GM10248 (cell line): ENCODE measurements around the gene CFAP65.
A peak's percentile ranks its signal among the peaks of the same experiment; 100 is the strongest.

Experiments used
- CTCF ChIA-PET: fragments of 300-600 bp; sonication (Branson Sonifier 250); formaldehyde crosslinking; extraction: SDS; loops from one replicate; lab custom pipeline; 2021; ENCODE audit warnings: antibody characterized with exemption; lab: Yijun Ruan, JAX
- POLR2A ChIA-PET: fragments of 350-650 bp; sonication (Branson Sonifier 250); formaldehyde crosslinking; extraction: SDS; loops from one replicate; lab custom pipeline; 2020; ENCODE audit warnings: antibody characterized with exemption; lab: Yijun Ruan, JAX
- DNase-seq: peaks from one replicate; pipeline ENCODE4 v3.0.0; 2012; ENCODE audit errors: extremely low spot score
- CTCF ChIP-seq: IDR thresholded peaks from 2 replicates; pipeline ENCODE4 v1.5.1; 2012; ENCODE audit warnings: mild to moderate bottlenecking, low read depth; ENCODE audit errors: extremely low read depth, missing control alignments, control extremely low read depth

Gene CFAP65

GRCh38 chr2:218998414-218999002, 42.8 kb downstream of the CFAP65 start:
- ChIA-PET POLR2A (no interaction called here), CTCF (interaction anchor here (1.0 to 2.1 kb wide), 4 partner anchors 10 to 105 kb away, joined by 3 to 5 read pairs (median 3); no protein-coding TSS in a partner anchor)
- no peak for DNase-seq
- TF ChIP-seq CTCF: no peak

GRCh38 chr2:218997731-218998130, 43.6 kb downstream of the CFAP65 start:
- no peak for TF ChIP-seq CTCF
- no peak for DNase-seq
- CTCF ChIA-PET: interaction anchor here (1.4 to 4.5 kb wide), 5 partner anchors 11 to 122 kb away, joined by 3 to 27 read pairs (median 5); no protein-coding TSS in a partner anchor
- POLR2A ChIA-PET: no interaction called here

- CTCF ChIA-PET: interaction anchor here (0.6 to 4.5 kb wide), 11 partner anchors 9 to 160 kb away, joined by 3 to 27 read pairs (median 10); partner anchors contain the start of gene CDK5R2
- no peak for TF ChIP-seq CTCF
- POLR2A ChIA-PET: no interaction called here
- DNase-seq: no peak
These were observed 44.4 kb downstream of the CFAP65 start for GRCh38 chr2:218996937-218997336.

GRCh38 chr2:218995972-218996711, 45.2 kb downstream of the CFAP65 start:
- TF ChIP-seq CTCF: peak; percentile 92
- CTCF ChIA-PET: interaction anchor here (0.6 to 5.2 kb wide), 28 partner anchors 9 to 163 kb away, joined by 3 to 60 read pairs (median 4); partner anchors contain the start of gene CDK5R2
- peak; percentile 88 for DNase-seq
- POLR2A ChIA-PET: no interaction called here

- ChIA-PET CTCF (interaction anchor here (0.7 to 5.2 kb wide), 35 partner anchors 10 to 163 kb away, joined by 3 to 60 read pairs (median 4); no protein-coding TSS in a partner anchor), POLR2A (no interaction called here)
- no peak for TF ChIP-seq CTCF
- no peak for DNase-seq
These were observed 45.8 kb downstream of the CFAP65 start for GRCh38 chr2:218995561-218995960.
